ENCODE data around the gene SLC17A5.
"Not testable (repeated sequence)": the region's sequence is repeated elsewhere in the genome, so short reads cannot be mapped to it uniquely, and the experiment has no call there.

The SLC17A5 gene

DNA sequence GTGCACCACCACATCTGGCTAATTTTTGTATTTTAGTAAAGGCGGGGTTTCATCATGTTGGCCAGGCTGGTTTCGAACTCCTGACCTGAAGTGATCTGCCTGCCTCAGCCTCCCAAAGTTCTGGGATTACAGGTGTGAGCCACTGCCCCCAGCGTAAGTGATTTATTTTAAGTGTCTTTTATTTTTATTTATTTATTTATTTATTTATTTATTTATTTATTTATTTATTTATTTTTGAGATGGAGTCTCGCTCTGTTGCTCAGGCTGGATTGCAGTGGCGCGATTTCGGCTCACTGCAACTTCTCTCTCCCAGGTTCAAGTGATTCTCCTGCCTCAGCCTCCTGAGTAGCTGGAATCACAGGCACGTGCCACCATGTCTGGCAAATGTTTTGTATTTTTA lies 30.3 kb downstream of the SLC17A5 start:
- H3K9me3 ChIP-seq (replicated peaks in 1 of 2; ENCODE audit: control insufficient read depth in 2 of 2, insufficient read depth in 1 of 2, low read depth in 1 of 2, low read length in 2 of 2); H3K9ac ChIP-seq (ENCODE audit: low read depth, low read length, poor library complexity); H4K8ac ChIP-seq (ENCODE audit: low read depth, low read length); H3K79me1 ChIP-seq (ENCODE audit: low read depth, low read length); H3K27ac ChIP-seq (replicated peaks; ENCODE audit: low read length); H3K4me2 ChIP-seq (ENCODE audit: insufficient read depth, low read length, poor library complexity, severe bottlenecking); H2AK5ac ChIP-seq (ENCODE audit: low read depth, low read length); H3K4me1 ChIP-seq (ENCODE audit: control insufficient read depth in 2 of 2, insufficient read depth in 1 of 2, low read depth in 1 of 2, low read length in 2 of 2); H2BK5ac ChIP-seq (ENCODE audit: low read length); H2AFZ ChIP-seq (ENCODE audit: low read length); H3K23ac ChIP-seq (ENCODE audit: low read depth, low read length, poor library complexity); H3K36me3 ChIP-seq (replicated peaks in 1 of 2; ENCODE audit: control insufficient read depth in 2 of 2, insufficient read depth in 2 of 2, low read length in 2 of 2); H3K27me3 ChIP-seq (ENCODE audit: control insufficient read depth in 3 of 3, insufficient read depth in 3 of 3, low read depth in 1 of 3, low read length in 3 of 3); H3K18ac ChIP-seq (ENCODE audit: low read length); H2BK120ac ChIP-seq (ENCODE audit: low read depth, low read length); H2BK12ac ChIP-seq (ENCODE audit: low read length); H3K4me3 ChIP-seq (ENCODE audit: low read length in 2 of 2); H2BK15ac ChIP-seq (ENCODE audit: low read length); H3K4ac ChIP-seq (ENCODE audit: low read length); H4K91ac ChIP-seq (ENCODE audit: low read depth, low read length, poor library complexity); DNase-seq (ENCODE audit: low spot score); H3K14ac ChIP-seq (ENCODE audit: low read length): not testable (repeated sequence)
- WGBS, 2 donors (ENCODE audit: extremely low coverage in 2 of 2, insufficient read length in 2 of 2, insufficient replicate concordance in 1 of 2): no CpG with 5 or more reads among the region's 8 CpGs

DNA sequence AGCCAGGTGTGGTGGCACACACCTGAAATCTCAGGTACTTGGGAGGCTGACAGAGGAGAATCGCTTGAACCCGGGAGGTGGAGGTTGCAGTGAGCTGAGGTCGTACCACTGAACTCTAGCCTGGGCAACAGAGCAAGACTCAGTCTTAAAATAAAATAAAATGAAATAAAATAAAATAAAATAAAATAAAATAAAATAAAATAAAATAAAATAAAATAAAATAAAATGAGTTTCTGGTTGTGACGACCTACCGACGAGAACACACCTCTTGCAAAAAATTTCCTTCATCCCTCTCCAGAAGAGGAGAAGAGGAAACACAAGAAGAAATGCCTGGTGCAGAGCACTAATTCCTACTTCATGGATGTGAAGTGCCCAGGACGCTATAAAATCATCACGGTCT lies 35.7 kb downstream of the SLC17A5 start:
- not testable (repeated sequence) for H3K36me3 ChIP-seq (replicated peaks in 1 of 2; ENCODE audit: control insufficient read depth in 2 of 2, insufficient read depth in 2 of 2, low read length in 2 of 2); H3K4me2 ChIP-seq (ENCODE audit: insufficient read depth, low read length, poor library complexity, severe bottlenecking); H2BK120ac ChIP-seq (ENCODE audit: low read depth, low read length); H2BK12ac ChIP-seq (ENCODE audit: low read length); H4K91ac ChIP-seq (ENCODE audit: low read depth, low read length, poor library complexity); H3K18ac ChIP-seq (ENCODE audit: low read length); H2BK15ac ChIP-seq (ENCODE audit: low read length); H3K27ac ChIP-seq (replicated peaks; ENCODE audit: low read length); H3K4me1 ChIP-seq (ENCODE audit: control insufficient read depth in 2 of 2, insufficient read depth in 1 of 2, low read depth in 1 of 2, low read length in 2 of 2); DNase-seq (ENCODE audit: low spot score); H2AFZ ChIP-seq (ENCODE audit: low read length); H3K9ac ChIP-seq (ENCODE audit: low read depth, low read length, poor library complexity); H3K27me3 ChIP-seq (ENCODE audit: control insufficient read depth in 3 of 3, insufficient read depth in 3 of 3, low read depth in 1 of 3, low read length in 3 of 3); H3K9me3 ChIP-seq (replicated peaks in 1 of 2; ENCODE audit: control insufficient read depth in 2 of 2, insufficient read depth in 1 of 2, low read depth in 1 of 2, low read length in 2 of 2); H3K4ac ChIP-seq (ENCODE audit: low read length); H2AK5ac ChIP-seq (ENCODE audit: low read depth, low read length); H3K14ac ChIP-seq (ENCODE audit: low read length); H4K8ac ChIP-seq (ENCODE audit: low read depth, low read length); H3K23ac ChIP-seq (ENCODE audit: low read depth, low read length, poor library complexity); H3K4me3 ChIP-seq (ENCODE audit: low read length in 2 of 2); H2BK5ac ChIP-seq (ENCODE audit: low read length); H3K79me1 ChIP-seq (ENCODE audit: low read depth, low read length)
- no CpG with 5 or more reads among the region's 8 CpGs for WGBS, 2 donors (ENCODE audit: extremely low coverage in 2 of 2, insufficient read length in 2 of 2, insufficient replicate concordance in 1 of 2)

DNA sequence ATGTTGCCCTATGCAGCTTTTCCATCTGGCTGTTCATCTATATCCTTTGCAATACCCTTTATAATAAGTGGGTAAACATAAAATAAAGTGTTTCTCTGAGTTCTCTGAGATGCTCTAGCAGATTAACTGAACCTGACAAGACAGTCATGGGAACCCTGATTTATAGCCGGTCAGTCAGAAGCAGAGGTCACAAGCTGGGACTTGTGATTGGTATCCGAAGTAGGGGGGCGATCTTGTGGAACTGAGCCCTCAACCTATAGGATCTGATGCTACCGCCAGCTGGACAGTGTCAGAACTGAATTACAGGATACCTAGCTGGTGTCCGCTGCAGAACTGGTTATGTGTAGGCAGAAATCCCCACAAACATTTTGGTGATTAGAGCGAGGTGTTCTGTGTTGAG lies 39.0 kb downstream of the SLC17A5 start:
- no peak overlapping the region for H2AK5ac ChIP-seq (ENCODE audit: low read depth, low read length)
- no peaks in the 10 kb centered on the region for H3K79me1 ChIP-seq (ENCODE audit: low read depth, low read length)
- no peaks in the 10 kb centered on the region for H3K9me3 ChIP-seq (replicated peaks in 1 of 2; ENCODE audit: control insufficient read depth in 2 of 2, insufficient read depth in 1 of 2, low read depth in 1 of 2, low read length in 2 of 2)
- no peak overlapping the region for H3K23ac ChIP-seq (ENCODE audit: low read depth, low read length, poor library complexity)
- no peaks in the 10 kb centered on the region for H3K4me1 ChIP-seq (ENCODE audit: control insufficient read depth in 2 of 2, insufficient read depth in 1 of 2, low read depth in 1 of 2, low read length in 2 of 2)
- H3K27me3 ChIP-seq (ENCODE audit: control insufficient read depth in 3 of 3, insufficient read depth in 3 of 3, low read depth in 1 of 3, low read length in 3 of 3): no peaks in the 10 kb centered on the region
- H3K9ac ChIP-seq (ENCODE audit: low read depth, low read length, poor library complexity): no peak overlapping the region
- H4K8ac ChIP-seq (ENCODE audit: low read depth, low read length): no peak overlapping the region
- no peak overlapping the region for H3K18ac ChIP-seq (ENCODE audit: low read length)
- no peak overlapping the region for H3K4me3 ChIP-seq (ENCODE audit: low read length in 2 of 2)
- no peak overlapping the region for H2BK12ac ChIP-seq (ENCODE audit: low read length)
- peaks cover 2 to 8% of the 10 kb centered on the region in 2 donors for H3K36me3 ChIP-seq (replicated peaks in 1 of 2; ENCODE audit: control insufficient read depth in 2 of 2, insufficient read depth in 2 of 2, low read length in 2 of 2)
- H4K91ac ChIP-seq (ENCODE audit: low read depth, low read length, poor library complexity): no peak overlapping the region
- no CpG with 5 or more reads among the region's 6 CpGs for WGBS, 2 donors (ENCODE audit: extremely low coverage in 2 of 2, insufficient read length in 2 of 2, insufficient replicate concordance in 1 of 2)
- H3K4ac ChIP-seq (ENCODE audit: low read length): no peak overlapping the region
- H3K14ac ChIP-seq (ENCODE audit: low read length): no peak overlapping the region
- H2BK120ac ChIP-seq (ENCODE audit: low read depth, low read length): no peak overlapping the region
- no peak overlapping the region for H2BK15ac ChIP-seq (ENCODE audit: low read length)
- H2AFZ ChIP-seq (ENCODE audit: low read length): no peak overlapping the region
- H2BK5ac ChIP-seq (ENCODE audit: low read length): no peak overlapping the region
- H3K27ac ChIP-seq (replicated peaks; ENCODE audit: low read length): no peak overlapping the region
- no peak overlapping the region for H3K4me2 ChIP-seq (ENCODE audit: insufficient read depth, low read length, poor library complexity, severe bottlenecking)
- DNase-seq (ENCODE audit: low spot score): no peak

DNA sequence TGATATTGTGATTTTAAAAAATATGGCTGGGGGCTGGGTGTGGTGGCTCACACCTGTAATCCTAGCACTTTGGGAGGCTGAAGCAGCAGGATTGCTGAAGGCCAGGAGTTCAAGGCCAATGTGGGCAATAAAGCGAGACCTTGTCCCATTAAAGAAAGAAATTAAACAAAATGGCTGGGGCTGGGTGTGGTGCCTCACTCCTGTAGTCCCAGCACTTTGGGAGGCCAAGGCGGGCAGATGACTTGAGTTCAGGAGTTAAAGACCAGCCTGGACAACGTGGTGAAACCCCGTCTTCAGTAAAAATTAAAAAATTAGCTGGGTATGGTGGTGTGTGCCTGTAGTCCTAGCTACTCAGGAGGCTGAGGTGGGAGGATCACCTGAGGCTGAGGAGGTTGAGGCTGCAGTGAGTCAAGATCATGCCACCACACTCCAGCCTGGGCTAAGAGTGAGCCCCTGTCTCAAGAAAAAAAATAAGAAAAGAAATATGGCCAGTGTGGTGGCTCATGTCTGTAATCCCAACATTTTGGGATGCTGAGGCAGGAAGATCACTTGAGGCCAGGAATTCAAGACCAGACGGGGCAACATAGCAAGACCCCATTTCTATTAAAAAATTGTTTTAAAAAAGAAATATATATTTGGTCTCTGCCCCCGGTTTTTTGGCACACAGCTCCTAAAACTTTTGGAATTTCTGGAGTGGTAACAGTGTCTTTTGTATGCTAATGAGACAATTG lies 39.8 kb downstream of the SLC17A5 start:
- H4K91ac ChIP-seq (ENCODE audit: low read depth, low read length, poor library complexity): no peak overlapping the region
- H3K4me1 ChIP-seq (ENCODE audit: control insufficient read depth in 2 of 2, insufficient read depth in 1 of 2, low read depth in 1 of 2, low read length in 2 of 2): no peaks in the 10 kb centered on the region
- no peak overlapping the region for H2BK120ac ChIP-seq (ENCODE audit: low read depth, low read length)
- no peaks in the 10 kb centered on the region for H3K9me3 ChIP-seq (replicated peaks in 1 of 2; ENCODE audit: control insufficient read depth in 2 of 2, insufficient read depth in 1 of 2, low read depth in 1 of 2, low read length in 2 of 2)
- no CpG with 5 or more reads among the region's 6 CpGs for whole genome bisulfite sequencing, 2 donors (ENCODE audit: extremely low coverage in 2 of 2, insufficient read length in 2 of 2, insufficient replicate concordance in 1 of 2)
- H3K18ac ChIP-seq (ENCODE audit: low read length): no peak overlapping the region
- no peak overlapping the region for H2AK5ac ChIP-seq (ENCODE audit: low read depth, low read length)
- H2BK5ac ChIP-seq (ENCODE audit: low read length): no peak overlapping the region
- no peak overlapping the region for H3K14ac ChIP-seq (ENCODE audit: low read length)
- no peak overlapping the region for H3K27ac ChIP-seq (replicated peaks; ENCODE audit: low read length)
- no peak overlapping the region for H2BK15ac ChIP-seq (ENCODE audit: low read length)
- H3K79me1 ChIP-seq (ENCODE audit: low read depth, low read length): no peaks in the 10 kb centered on the region
- H3K9ac ChIP-seq (ENCODE audit: low read depth, low read length, poor library complexity): no peak overlapping the region
- no peak overlapping the region for H3K4ac ChIP-seq (ENCODE audit: low read length)
- H2BK12ac ChIP-seq (ENCODE audit: low read length): no peak overlapping the region
- no peak overlapping the region for H3K4me3 ChIP-seq (ENCODE audit: low read length in 2 of 2)
- no peak overlapping the region for H3K4me2 ChIP-seq (ENCODE audit: insufficient read depth, low read length, poor library complexity, severe bottlenecking)
- no peak overlapping the region for H2AFZ ChIP-seq (ENCODE audit: low read length)
- no peak overlapping the region for H4K8ac ChIP-seq (ENCODE audit: low read depth, low read length)
- H3K27me3 ChIP-seq (ENCODE audit: control insufficient read depth in 3 of 3, insufficient read depth in 3 of 3, low read depth in 1 of 3, low read length in 3 of 3): no peaks in the 10 kb centered on the region
- DNase-seq (ENCODE audit: low spot score): no peak
- peaks cover 2 to 12% of the 10 kb centered on the region in 2 donors for H3K36me3 ChIP-seq (replicated peaks in 1 of 2; ENCODE audit: control insufficient read depth in 2 of 2, insufficient read depth in 2 of 2, low read length in 2 of 2)
- H3K23ac ChIP-seq (ENCODE audit: low read depth, low read length, poor library complexity): no peak overlapping the region

Measured in neuronal stem cell (in vitro differentiated cells).